Left hindlimb (tissue), 1 donor: ENCODE data around the gene IL1RL2.

Experiments used
- DNase-seq: peaks from one replicate; pipeline ENCODE4 v3.0.0-alpha.2; 2018

Gene IL1RL2

DNA sequence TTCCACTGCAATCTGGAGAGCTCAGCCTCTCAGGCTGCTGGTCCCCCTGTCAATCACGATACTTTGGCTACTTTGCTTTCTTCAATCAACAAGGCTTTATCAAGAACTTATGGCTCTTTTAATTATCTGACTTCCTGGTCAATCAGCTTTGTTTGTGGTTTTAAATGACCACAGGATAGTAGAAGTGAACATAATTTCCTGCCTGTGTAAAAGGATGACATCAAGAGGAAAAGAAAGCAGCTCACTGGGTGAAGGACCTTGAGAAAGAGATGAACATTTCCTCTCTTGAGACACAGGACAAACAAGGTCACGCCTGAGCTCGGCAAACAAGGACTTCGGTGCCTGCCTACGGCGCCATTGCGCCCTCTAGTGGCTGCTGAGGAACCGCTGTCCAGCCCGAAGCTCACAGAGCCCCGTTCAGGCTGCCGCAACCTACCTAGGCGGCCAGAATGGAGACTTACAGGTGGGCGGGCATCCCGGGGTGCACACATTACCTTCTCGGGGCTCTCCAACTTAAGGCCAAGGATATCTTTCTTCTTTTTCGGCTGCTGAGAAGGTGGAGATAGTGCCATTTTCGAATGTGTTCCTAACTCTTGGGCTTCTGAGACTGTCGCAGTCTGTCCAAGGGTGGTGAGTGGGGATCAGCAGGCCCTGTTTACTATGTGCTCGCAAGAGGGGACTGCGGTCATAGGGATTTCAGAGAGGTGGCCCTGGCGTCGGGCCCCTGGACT lies 54.0 kb downstream of the IL1RL2 start:
- DNase-seq: peak; percentile 83

DNA sequence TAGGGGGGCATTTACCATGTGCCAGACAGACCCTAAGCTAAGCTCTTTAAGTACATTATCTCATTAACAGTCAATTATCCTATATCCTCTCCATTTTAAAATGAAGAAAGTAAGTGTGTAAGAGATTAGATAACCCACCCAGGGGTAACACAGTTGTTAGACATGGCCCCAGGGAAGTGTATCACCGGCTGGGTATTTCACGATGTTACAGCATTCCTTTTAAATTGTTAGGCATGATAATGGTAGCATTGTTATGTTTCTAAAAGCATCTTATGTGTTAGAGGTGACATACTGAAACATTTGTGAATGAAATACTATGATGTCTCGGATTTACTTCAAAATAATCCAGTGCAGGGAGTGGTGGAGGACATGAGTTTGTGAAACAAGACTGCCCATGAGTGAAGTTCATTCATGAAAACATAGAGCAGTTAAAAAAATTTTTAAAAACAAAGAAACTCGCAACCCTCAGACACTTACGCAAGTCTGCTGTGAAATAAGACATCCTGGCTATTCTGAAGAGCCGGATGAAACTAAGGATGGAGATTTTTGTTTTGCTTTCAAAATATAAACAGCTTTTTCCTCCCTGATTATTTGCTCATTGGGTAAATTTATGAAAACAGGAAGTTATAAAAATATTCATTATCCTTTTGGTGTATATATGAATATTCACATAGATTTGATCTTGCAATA lies 54.9 kb downstream of the IL1RL2 start:
- no peak for DNase-seq

DNA sequence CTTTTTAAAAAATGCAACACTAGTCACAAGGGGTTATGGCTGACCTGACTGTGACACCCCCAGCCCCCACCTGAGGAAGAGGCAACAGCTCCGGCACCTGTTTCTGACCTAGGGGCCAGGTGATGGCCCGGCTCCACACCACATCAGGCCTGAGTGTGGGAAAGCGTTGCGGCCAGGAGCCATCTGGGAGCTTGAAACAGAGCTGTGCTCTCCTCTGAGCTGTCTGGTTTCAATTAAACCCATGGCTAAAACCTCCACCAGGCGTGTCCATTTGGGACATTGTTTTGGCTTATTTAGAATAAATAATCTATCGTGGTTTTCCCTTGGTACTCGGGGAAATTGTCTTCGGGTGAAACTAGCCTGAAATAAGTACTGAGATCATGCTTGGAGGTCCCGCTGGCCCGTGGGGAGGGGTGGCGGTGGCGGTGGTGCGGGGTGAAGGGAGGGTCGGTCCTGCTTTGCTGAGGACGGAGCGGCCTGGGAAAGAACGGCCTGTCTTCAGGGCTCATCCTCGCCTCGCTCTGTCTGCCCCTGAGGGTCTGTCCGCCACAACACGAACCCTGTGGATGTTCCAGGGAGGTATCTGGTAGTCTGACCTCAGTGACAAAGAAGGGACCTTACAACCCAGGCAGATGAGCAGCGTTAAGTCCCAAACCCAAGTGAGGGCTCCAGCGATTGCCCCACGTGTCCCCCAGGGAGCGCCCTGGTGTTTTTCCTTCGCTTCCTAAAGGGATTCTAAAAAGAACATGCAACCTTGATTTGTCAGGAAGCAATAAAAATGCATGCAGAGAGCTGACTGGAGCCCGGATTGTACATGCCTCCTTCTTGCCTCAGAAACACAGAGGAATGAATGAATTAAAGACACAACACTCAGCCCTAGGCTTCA lies 58.7 kb downstream of the IL1RL2 start:
- DNase-seq: no peak

DNA sequence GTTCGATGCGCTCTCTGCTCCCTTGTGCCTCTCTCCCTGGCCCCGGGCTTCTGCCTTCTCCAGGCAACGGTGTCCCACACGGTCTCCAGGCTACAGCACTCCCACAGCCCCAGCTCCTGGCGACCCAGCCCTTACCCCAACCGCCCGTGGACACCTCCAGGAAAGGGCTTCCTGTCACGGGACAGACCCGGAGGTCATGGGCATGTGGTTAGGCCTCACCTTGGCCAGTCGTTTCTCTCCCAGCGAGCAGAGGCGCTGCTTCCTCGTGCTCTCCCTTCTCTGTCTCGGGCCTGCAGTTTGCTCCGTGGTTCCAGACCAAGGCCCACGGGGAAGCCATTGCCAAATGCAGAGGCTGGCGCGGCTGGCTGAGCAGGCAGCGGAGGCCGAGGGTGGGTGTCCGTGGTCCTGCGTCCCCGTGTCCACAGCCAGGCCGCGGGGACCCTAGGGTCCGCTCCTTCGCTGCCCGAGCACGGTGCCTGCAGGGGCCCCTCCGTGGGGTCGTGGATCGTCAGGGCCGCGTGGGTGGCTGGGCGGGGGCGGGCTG lies 63.5 kb downstream of the IL1RL2 start:
- no peak for DNase-seq

DNA sequence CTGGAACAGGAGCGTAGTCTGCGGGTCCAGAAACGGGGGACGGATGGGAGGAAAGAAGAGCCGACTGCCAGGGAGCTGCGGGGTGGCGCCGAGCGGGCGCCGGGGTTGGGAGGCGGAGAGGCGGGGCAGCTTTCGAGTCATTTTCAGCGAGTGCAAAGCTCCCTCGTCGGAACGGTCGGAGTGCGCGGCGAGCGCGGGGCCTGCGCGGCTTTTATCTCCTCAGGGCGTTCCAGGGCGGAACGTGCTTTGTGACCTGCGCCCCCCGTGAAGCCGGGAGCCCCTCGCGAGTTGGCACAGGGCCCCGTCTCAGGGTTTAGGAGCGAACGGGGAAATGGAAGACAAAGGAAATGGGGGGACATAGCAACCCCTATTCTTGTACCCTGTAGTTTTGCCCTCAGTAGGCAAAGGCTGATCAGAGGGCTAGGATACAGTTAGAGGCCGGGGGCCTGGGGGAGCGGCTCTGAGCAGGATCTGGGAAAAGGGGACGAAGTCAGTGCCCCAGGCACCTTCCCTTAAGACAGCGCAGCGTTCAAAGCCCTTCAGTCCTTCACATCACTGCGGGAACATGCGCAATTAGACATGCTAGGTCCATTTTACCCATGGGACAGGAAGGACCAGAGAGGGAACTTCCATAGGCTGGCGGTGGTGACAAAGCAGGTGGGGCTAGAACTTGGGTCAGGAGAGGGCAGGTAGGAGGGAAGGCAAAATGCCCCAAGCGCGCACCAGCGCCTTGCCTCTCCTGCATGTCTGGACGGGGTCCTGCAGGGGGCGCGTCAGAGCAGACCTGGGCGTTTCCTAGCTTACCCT lies 64.4 kb downstream of the IL1RL2 start:
- DNase-seq: peak; percentile 50

DNA sequence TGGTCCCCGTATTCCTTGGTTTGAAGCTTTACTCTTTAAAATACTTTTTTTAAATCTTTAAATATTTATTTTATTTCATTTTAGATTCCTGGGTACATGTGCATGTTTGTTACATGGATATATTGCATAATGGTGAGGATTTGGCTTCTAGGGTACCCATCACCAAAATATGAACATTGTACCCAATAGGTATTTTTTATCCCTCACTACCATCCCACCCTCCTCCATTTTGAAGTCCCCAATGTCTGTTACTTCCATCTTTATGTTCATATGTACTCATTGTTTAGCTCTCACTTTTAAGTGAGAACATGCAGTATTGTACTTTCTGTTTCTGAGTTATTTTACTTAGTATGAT lies 65.0 kb downstream of the IL1RL2 start:
- DNase-seq: no peak

DNA sequence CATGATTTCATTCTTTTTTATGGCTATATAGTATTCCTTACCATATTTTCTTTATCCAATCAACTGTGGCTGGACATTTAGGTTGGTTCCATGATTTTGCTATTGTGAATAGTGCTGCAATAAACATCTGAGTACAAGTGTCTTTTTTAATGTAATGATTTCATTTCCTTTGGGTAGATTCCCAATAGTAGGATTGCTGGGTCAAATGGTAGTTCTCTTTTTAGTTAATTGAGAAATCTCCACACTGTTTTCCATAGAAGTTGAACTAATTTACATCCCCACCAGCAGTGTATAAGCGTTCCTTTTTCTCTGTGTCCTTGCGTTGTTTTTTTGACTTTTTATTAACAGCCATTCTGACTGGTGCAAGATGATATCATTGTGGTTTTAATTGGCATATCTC lies 65.4 kb downstream of the IL1RL2 start:
- no peak for DNase-seq

DNA sequence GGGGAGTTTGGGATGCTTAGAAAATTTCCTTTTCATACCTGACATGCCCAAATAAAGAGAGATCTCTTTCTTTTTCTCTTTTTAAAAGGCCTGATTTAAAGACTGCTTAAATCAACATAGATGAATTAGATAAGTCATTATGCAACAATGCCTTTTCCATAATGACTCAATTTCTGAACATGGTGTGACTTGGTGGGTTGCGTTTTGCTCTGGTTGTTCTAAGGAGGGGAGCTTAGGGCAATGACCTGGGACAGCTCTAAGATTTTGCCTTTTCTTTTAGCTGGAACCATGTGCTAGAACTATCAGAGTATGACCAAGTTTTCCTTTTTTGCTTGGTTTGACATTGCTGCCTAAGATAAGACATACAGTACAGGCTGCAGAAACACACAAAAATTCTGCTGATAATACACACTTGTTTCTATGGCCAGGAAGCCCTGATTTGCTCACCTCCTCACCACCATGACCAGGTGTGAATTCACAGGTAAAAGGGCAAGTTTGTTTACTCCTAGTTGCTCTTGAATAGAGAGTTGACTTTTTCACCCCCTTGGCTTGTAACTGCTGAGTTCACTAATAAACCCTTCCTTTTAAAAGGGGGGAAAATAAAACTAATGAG lies 66.4 kb downstream of the IL1RL2 start:
- DNase-seq: no peak

DNA sequence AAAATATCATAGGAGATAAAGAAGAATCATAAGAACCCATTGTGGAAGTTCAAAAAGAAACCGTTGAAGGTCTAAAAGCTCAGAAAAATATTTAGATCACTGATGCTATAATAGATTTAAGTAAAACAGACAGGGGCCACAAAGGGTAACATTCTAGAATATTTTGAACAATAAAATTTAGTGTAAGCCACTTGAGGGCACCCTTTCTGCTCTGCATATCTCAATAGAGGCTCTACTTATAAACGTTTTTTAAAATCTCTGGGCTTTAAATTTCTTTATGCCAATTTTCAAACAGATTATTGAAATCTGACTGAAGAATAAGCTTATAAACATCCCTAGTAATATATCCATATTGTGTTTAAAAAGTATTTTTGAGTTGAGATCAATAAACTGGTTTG lies 66.9 kb downstream of the IL1RL2 start:
- DNase-seq: no peak

DNA sequence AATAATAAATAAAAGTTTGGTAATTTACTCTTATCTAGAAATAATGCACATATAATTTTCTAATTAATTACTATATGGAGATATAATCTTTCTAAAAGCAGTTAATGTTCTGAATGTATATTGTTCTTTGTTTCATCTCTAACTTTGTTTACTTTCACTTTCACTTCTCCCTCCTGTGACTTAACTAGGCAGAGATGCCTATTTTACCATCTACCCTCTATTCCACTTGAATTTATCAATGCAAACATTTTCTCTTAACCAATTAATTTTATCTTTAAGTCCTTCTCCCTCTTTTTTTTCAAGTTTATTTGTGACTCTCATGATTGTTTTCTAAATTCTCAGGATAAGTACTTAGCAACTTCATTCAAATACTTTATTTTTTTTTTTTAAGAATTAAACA lies 69.5 kb downstream of the IL1RL2 start:
- DNase-seq: no peak

DNA sequence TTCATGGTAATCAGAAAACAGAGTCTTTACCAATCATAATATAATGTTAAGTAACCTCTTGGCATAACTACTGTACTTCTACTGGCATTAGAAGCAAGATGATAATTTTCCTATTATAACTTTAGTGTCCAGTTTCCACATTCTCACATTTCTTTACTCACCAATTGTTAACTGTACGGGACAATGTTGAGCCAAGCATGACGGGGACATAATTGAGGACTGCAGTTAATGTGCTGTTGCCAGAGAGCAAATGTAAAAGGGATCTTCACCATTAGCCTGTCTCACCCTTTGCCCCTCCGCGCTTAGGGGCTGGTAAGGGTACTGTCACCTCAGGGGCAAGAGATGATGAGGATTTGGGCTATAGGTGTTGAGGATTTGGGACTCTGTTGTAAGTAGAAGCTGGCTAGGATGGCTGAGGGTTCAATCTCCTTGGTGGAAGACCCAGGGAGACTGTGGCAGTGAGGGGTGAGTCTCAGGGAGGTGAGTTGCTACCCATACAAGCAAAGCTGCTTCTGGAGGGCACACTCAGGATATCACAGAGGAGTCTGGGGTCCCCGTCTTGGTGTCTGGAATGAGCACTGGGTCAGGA lies 70.1 kb downstream of the IL1RL2 start:
- no peak for DNase-seq

DNA sequence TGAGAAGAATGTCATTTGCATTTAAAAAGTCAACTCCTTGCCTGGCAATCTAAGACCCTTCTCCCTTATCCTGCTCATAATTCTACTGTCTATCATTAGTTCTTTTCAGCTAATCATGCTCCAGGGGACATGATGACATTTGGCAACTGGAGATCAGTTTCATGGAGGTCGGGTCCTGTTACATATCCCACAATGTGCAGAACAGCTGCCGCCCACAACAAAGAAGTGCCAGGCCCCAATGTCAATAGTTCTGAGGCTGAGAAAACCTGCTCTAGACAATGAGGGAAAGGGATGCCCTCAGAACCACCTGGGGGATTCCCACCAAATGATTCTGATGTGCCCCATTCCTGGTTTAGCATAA lies 71.2 kb downstream of the IL1RL2 start:
- no peak for DNase-seq

DNA sequence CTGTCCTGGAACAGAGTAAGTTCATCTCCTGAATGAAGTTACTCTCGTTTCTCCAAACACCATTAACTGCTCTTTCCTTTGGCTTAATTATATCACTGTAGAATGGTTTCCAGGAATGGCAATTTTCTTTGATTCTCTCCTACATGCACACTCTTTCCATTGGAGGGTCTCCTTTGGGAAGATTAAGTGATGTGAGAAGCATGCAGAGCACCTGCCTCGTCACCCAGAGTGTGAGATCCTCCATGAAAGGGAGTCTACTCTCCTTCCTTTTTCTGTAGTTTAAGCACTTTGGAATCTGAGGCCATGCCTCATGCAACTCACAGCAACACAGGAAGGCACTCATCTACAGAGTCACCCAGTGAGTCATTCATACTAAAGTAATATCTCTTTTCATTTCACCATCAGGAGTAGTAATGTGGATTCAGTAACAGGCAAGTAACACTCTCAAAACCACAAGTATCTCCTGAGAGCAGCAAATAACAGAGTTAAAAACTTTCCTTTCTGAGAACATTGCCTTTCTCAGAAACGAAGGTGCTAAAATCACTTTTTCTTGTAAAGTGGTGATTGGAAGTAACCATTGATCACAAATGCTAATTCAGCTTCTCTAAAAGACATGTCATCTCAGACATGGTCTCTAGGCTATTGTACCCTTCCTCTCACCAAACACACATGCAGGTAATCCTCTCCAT lies 71.7 kb downstream of the IL1RL2 start:
- DNase-seq: no peak

DNA sequence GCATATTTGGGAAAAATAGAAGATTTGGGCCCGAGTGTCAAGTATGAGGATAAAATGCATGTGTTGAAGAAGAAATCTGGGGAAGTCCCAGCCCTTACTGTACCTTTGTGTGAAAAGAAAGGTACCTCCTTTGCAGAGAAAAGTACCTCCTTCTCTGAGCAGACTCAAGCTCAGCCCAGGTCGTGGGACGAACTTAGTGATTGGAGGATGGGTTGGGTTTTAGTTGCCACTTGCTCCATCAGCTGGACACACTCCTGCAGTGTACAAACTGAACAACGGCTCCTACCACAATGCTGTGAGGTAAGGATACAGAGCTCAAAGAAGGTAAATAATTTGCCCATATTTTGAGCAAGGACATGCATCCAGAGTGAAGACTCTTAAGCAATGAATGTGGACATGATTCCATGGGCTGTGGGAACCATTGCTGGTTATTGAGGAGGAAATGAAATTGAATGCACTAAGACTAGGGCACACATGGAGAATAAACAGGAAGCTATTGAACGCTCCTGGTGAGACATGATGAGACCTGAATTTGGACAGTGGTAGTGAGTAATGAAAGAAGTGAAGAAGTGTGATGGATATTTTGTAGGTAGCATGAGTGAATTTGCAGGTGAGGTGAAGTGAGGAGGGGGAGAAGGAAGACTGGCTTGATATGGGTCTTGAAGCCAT lies 74.8 kb downstream of the IL1RL2 start:
- DNase-seq: no peak

DNA sequence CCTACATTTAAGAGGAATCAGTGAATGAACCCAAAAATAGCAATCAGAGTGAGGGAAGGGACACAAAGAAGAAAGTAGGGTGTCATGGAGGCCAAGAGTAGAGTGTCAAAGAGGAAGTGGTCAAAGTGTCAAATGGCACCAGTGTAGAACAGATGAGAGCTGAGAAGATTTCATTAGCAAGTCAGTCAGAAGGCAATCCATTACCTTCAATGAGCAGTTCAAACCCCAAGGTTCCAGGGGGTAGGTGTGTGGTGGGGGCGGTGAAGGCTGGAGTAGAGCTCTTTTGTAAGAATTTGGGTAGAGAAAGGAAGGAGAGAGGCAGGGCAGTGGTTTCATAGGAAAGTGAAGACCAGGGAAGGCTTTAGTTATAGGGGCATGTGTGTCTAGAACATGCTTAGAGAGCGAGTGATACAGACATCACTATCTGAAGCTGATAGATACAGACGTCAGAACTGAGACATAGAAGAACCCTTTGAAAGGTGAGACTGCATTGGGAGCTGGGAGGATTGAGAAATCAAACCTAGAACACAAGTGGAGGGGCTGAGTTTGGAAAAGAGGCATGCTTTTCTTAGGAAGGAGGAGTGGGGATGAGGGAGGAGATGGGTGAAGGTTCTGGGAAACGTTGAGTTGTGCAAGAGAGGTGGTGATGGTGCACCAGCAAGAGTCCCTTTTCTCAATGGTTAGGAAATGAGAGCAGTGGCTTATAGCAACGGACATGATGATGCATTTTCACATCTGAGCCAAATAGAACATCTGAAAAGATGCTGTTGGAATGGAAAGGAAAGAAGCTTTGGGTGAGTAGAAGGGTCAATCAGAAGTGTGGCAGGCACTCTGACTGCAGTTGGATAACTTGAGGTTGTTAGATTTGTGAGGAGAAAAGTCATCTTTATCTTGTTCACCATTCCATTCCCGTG lies 75.7 kb downstream of the IL1RL2 start:
- DNase-seq: no peak

DNA sequence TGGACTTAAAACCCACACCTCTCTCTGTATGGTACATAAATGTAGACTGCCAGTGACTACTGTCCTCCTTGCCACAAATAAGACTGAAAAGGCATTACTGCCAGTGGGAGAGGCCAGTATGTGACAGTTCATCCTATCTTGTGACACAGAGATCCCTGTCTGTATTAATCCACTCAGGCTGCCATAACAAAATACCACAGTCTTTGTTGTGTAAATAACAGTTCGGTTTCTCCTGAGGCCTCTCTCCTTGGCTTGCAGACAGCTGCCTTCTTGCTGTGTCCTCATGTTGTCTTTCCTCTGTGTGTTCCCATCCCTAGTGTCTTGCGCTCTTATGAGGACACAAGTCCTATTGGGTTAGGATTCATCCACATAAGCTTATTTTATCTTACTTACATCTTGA lies 78.1 kb downstream of the IL1RL2 start:
- DNase-seq: no peak

DNA sequence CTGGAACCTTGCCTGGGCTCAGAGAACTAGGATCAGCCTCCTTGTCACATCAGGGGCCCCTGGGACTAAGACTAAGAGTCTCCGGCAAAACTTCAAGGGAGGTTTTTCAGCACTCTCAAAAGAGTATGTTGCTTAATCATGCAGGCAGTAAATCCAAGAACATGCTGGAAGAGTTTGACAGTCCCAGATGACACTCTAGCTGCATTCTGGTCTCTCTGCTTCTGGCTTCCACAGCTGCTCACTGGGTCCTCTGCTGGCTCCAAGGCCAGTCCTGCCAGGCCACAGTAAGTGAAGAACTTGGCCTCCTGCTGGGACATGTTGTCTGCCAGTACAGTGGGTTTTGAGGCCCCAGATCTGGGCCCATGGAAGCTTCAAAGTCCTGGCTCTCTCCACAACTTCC lies 79.4 kb downstream of the IL1RL2 start:
- no peak for DNase-seq

DNA sequence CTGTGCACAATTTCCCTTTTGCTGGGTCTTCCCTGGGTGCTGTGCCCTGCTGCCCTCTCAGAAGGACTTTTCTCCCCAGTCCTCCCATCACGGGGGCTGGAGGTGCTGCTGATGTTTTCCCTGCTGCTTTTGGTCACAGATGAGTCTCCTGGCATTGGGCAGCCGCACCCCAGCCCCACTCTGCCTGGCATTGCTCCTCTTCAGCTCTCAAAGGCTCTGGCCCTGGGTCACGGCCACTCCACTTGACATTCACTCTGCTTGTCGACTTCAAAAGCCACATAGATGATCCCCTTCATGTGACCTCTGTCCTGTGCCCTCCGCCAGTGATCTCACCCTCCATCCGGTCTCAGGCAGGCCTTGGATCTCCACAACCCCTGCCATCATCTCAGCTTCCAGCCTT lies 81.0 kb downstream of the IL1RL2 start:
- no peak for DNase-seq

DNA sequence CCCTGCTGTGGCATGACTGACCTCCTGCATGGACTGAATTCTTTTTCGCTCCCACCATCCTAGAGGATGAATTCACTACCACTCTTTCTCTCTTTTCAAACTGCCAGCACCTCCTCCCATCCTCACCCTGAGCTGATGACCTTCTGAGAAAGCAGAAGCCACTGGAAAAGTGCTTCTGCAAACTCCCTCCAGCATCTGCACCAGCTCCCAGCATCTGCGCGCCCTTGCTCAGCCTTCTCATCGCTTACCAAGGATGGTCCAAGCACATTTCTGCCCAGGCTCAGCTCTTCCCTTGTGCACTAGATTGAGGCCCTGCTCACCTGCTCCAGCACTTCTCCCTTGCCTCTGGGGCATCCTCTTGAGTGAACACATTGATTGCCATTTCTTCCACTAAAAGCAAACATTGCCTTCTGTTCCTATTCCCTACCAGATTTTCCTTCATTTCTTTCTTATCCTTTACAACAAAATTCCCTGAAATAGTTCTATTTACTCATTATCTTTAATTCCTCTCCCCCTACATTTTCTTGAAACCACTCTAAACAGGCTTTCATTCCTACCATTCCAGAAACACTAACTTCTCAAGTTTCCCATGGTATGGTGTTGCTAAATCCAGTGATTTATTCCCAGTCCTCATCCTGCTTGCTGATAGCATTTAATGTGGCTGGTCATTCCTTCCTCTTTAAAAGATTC lies 81.8 kb downstream of the IL1RL2 start:
- DNase-seq: no peak
